Adrenal gland (tissue), 5 donors: ENCODE results near the gene MOCS2.

Experiments used
- CTCF ChIP-seq, 6 experiments: fragments of 450-650 bp in 4 of 6; fragments of 200-600 bp in 2 of 6; sonication (generic) in 1 of 6; IDR thresholded peaks; 1 replicate in 5 of 6; 2 replicates in 1 of 6; pipeline versions ENCODE4 v1.5.1 to v1.8.0; 2016 to 2021; ENCODE audit warnings: antibody characterized with exemption in 6 of 6, mild to moderate bottlenecking in 2 of 6, moderate library complexity in 1 of 6
- POLR2A ChIP-seq, 2 donors: fragments of 450-650 bp; IDR thresholded peaks; one replicate each; pipeline ENCODE4 v1.6.1; 2017; ENCODE audit warnings: antibody characterized with exemption in 2 of 2, mild to moderate bottlenecking in 2 of 2, moderate library complexity in 1 of 2
- donor health status: DM: no; HTN: no; CAD: no.

DNA sequence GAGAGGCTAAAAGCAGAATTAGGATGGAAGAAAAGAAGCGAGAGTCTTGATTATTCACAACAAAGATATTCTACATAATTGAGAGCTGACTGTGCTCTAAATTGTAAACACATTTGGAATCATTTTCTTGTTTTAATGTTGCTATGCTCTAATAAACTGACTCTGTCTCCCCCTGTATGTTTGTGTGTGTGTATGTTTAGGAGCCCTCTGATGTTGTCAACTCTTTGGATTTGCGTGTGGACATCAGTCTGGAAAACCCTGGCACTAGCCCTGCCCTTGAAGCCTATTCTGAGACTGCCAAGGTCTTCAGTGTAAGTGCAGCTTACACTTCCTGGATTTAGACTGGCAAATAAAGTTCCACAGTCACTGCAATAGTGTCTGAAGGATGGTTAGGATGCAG is 37.8 kb downstream of the MOCS2 start:
- TF ChIP-seq CTCF (IDR thresholded peaks at IDR 0.05), result no peak
- no peak for TF ChIP-seq POLR2A (IDR thresholded peaks at IDR 0.05)
